HG02642 (cell line): ENCODE results near the gene KDR.

Experiments
- ATAC-seq: cut with Tn5 transposase; IDR thresholded peaks from one replicate; pipeline ENCODE4 v1.9.1; 2021; ENCODE audit warnings: mild to moderate bottlenecking; ENCODE audit not compliant: unreplicated experiment, poor library complexity

KDR gene

GRCh38 chr4:55082756-55083155 is 42.6 kb downstream of the KDR start:
- ATAC-seq, result no peak

- no peak for ATAC-seq
These were observed 45.1 kb downstream of the KDR start for GRCh38 chr4:55080174-55080865.

GRCh38 chr4:55079451-55080173 is 45.8 kb downstream of the KDR start:
- no peak for ATAC-seq

- ATAC-seq, result no peak
These were observed 46.4 kb downstream of the KDR start for GRCh38 chr4:55078987-55079386.

GRCh38 chr4:55077577-55077976 is 47.8 kb downstream of the KDR start:
- no peak for ATAC-seq

GRCh38 chr4:55075823-55076716 is 49.3 kb downstream of the KDR start:
- no peak for ATAC-seq

GRCh38 chr4:55075376-55075775 is 50.0 kb downstream of the KDR start:
- no peak for ATAC-seq

GRCh38 chr4:55074386-55074785 is 51.0 kb downstream of the KDR start:
- no peak for ATAC-seq

- no peak for ATAC-seq
These were observed 53.4 kb downstream of the KDR start for GRCh38 chr4:55071951-55072350.

- ATAC-seq, result no peak
These were observed 56.1 kb downstream of the KDR start for GRCh38 chr4:55069248-55069647.

GRCh38 chr4:55068522-55068921 is 56.9 kb downstream of the KDR start:
- no peak for ATAC-seq

GRCh38 chr4:55066018-55066417 is 59.4 kb downstream of the KDR start:
- ATAC-seq, result no peak

GRCh38 chr4:55055529-55055928 is 69.9 kb downstream of the KDR start:
- no peak for ATAC-seq

GRCh38 chr4:55051532-55051931 is 73.9 kb downstream of the KDR start:
- ATAC-seq, result no peak

- ATAC-seq, result no peak
These were observed 74.9 kb downstream of the KDR start for GRCh38 chr4:55050418-55050950.

GRCh38 chr4:55038176-55038890 is 87.1 kb downstream of the KDR start:
- ATAC-seq, result no peak

- ATAC-seq, result no peak
These were observed 87.7 kb downstream of the KDR start for GRCh38 chr4:55037728-55038127.

- ATAC-seq, result no peak
These were observed 89.0 kb downstream of the KDR start for GRCh38 chr4:55036405-55036804.

- no peak for ATAC-seq
These were observed 89.5 kb downstream of the KDR start for GRCh38 chr4:55035892-55036291.

GRCh38 chr4:55033296-55033695 is 92.1 kb downstream of the KDR start:
- no peak for ATAC-seq
